MV-4-11 (cell line): Measurements from ENCODE around the gene FKBP14.
A peak's percentile ranks its signal among the peaks of the same experiment; 100 is the strongest.

Experiments used
- DNase-seq: peaks from one replicate; lab custom pipeline; 2025; lab: John Stamatoyannopoulos, UW

The FKBP14 gene

GRCh38 chr7:30032310-30033125 lies 6.0 kb upstream of the FKBP14 start:
- DNase-seq = no peak

GRCh38 chr7:30029696-30030095 lies 3.2 kb upstream of the FKBP14 start:
- DNase-seq = no peak

- DNase-seq = no peak
These were observed 2.5 kb upstream of the FKBP14 start for GRCh38 chr7:30028749-30029635.

- DNase-seq = peak; percentile 59
These were observed 1.8 kb upstream of the FKBP14 start, which contains the start of gene PLEKHA8 for GRCh38 chr7:30028216-30028748. PLEKHA8 (plus strand) TSS chr7:30028412; CDS start chr7:30028763, 351 bp downstream.

GRCh38 chr7:30027740-30028215 lies 1.3 kb upstream of the FKBP14 start:
- no peak for DNase-seq

- no peak for DNase-seq
These were observed 559 bp upstream of the FKBP14 start for GRCh38 chr7:30027065-30027456.

GRCh38 chr7:30023524-30023923 lies 3.0 kb downstream of the FKBP14 start:
- no peak for DNase-seq

- DNase-seq = no peak
These were observed 3.5 kb downstream of the FKBP14 start for GRCh38 chr7:30022991-30023390.

- no peak for DNase-seq
These were observed 6.0 kb downstream of the FKBP14 start for GRCh38 chr7:30020535-30020934.

GRCh38 chr7:30019960-30020359 lies 6.5 kb downstream of the FKBP14 start:
- DNase-seq = no peak

GRCh38 chr7:30019387-30019786 lies 7.1 kb downstream of the FKBP14 start:
- DNase-seq = no peak

GRCh38 chr7:30018451-30018850 lies 8.1 kb downstream of the FKBP14 start:
- DNase-seq = no peak

- DNase-seq = no peak
These were observed 13.7 kb downstream of the FKBP14 start for GRCh38 chr7:30012757-30013156.

GRCh38 chr7:30010021-30010420 lies 16.5 kb downstream of the FKBP14 start:
- DNase-seq = no peak

GRCh38 chr7:30005464-30005863 lies 21.0 kb downstream of the FKBP14 start:
- DNase-seq = no peak

GRCh38 chr7:30003098-30003497 lies 23.4 kb downstream of the FKBP14 start:
- DNase-seq = no peak

GRCh38 chr7:30001998-30002397 lies 24.5 kb downstream of the FKBP14 start:
- no peak for DNase-seq

- DNase-seq = no peak
These were observed 28.0 kb downstream of the FKBP14 start for GRCh38 chr7:29998489-29998888.

GRCh38 chr7:29996321-29996720 lies 30.2 kb downstream of the FKBP14 start:
- no peak for DNase-seq

- no peak for DNase-seq
These were observed 30.9 kb downstream of the FKBP14 start for GRCh38 chr7:29995652-29996051.

- DNase-seq = no peak
These were observed 33.4 kb downstream of the FKBP14 start for GRCh38 chr7:29993140-29993539.

- no peak for DNase-seq
These were observed 34.6 kb downstream of the FKBP14 start for GRCh38 chr7:29991937-29992336.

GRCh38 chr7:29990931-29991330 lies 35.6 kb downstream of the FKBP14 start:
- no peak for DNase-seq
